ENCODE measurements around the gene NFE2L1. TPM values are rescaled to one million over a fixed set of nuclear protein-coding genes. Genes with fewer than 3 reads are reported as not detected.

The NFE2L1 gene, protein sequence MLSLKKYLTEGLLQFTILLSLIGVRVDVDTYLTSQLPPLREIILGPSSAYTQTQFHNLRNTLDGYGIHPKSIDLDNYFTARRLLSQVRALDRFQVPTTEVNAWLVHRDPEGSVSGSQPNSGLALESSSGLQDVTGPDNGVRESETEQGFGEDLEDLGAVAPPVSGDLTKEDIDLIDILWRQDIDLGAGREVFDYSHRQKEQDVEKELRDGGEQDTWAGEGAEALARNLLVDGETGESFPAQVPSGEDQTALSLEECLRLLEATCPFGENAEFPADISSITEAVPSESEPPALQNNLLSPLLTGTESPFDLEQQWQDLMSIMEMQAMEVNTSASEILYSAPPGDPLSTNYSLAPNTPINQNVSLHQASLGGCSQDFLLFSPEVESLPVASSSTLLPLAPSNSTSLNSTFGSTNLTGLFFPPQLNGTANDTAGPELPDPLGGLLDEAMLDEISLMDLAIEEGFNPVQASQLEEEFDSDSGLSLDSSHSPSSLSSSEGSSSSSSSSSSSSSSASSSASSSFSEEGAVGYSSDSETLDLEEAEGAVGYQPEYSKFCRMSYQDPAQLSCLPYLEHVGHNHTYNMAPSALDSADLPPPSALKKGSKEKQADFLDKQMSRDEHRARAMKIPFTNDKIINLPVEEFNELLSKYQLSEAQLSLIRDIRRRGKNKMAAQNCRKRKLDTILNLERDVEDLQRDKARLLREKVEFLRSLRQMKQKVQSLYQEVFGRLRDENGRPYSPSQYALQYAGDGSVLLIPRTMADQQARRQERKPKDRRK
- total RNA-seq, result 140 TPM

DNA sequence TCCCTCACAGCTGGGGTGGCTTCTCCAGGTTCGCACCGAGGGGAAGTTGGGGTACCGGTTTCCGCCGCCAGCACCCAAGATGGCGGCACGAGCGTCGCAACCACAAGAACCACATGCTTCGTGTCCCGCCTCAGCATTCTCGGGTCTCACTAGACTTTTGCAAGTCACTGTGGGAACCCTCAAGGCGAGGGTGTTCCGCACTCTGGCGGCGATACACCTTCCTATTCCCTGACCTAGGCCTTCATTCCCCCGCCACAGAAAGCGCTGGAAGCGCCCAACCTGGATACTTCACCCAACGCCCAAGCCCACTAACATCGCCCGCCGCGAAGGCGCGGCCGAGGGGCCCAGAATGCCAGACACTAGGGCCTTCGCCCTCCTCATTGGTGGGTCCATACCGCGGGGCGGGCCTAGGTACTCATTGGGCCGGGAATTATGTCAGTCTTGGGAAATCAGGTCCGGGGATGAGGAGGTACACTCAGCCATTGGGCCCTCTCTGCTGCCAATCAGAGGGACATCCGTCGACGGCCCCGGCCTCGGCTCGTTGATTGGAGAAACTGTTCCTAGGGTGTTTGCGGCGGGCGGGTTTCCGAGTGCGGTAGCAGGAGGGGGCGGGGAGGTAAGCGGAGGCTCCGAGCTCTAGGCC, at the start of gene NFE2L1:
TSS of gene NFE2L1 (plus strand) at position 619 of the 643 bp plus-strand sequence. CDS start 2,760 bp downstream, outside the sequence.

DNA sequence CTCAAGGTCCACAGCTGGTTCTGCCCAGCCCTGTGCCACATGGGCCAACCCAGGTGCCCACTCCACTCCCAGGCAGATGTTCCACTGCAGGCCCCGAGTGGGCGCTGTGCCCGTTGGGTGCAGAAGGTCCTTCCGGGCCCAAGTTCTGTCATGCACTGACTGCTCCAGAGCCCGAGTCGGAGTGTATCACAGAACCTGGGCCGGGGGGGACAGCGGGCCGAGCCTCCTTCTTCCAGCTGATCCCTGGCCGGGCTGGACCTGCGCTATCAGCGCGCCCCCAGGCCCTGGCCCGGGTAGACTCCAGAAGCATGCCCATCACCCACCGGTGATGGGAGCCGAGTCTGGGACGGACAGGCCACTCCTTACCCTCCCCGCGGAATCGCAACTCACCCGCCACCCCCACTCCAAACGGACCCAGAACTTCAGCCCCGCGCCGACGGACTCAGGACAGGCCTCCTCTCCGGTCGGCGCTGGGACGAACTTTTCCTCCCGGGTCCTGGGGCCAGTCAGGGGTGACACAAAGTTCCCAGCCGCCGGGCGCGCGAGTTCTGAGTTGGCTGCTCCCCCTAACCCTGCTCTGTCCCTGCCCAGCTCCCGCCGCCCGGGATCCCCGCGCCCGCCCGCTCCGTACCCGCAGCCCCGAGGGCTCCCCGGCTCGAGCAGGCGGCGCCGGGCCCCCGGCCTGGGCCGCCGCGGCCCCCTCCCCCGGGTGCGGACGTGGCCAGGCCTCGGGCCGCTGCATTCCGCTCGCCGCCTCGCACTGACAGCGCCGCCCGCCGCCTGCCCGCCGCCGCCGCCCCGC, 10.9 kb upstream of the NFE2L1 start, which contains the start of gene COPZ2:
TSS of gene COPZ2 (minus strand) at position 762 of the 802 bp plus-strand sequence. CDS start at position 742, 20 bp downstream.

DNA sequence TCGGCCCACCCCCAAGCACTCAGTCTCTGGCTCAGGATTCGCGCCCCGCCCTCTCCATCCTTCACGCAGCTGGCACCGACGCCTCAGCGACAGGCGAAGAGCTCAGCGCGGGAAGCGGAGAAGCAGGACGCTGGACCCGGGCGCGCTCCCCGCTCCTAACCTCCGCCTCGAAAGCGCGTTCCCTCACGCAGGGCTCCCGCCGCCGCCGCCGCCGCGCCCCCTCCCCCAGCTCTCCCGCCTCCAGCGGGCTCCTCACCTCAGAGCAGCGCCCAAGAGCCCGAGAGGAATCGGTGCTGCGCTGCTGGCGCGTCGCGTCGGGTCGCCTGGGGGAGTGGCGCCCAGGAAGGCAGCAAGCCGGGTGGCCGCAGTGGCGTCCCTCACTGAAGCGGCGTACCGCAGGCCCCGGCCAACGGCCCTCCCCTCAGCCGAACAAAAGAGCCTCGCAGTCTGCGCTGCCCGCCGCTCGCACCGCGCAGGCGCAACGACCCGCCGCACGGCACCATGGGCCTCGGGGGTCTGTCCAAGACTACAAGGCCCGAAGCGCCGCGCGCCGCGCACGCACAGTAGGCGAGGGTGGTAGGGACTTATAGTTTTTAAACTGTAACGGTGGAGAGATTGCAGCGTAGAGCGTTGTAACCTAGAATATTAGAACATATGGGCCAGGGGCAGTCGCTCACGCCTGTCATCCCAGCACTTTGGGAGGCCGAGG, 53.0 kb downstream of the NFE2L1 start, which contains the start of gene CBX1:
TSS of gene CBX1 (minus strand) at position 467 of the 709 bp plus-strand sequence. CDS start 24,474 bp downstream, outside the sequence.

DNA sequence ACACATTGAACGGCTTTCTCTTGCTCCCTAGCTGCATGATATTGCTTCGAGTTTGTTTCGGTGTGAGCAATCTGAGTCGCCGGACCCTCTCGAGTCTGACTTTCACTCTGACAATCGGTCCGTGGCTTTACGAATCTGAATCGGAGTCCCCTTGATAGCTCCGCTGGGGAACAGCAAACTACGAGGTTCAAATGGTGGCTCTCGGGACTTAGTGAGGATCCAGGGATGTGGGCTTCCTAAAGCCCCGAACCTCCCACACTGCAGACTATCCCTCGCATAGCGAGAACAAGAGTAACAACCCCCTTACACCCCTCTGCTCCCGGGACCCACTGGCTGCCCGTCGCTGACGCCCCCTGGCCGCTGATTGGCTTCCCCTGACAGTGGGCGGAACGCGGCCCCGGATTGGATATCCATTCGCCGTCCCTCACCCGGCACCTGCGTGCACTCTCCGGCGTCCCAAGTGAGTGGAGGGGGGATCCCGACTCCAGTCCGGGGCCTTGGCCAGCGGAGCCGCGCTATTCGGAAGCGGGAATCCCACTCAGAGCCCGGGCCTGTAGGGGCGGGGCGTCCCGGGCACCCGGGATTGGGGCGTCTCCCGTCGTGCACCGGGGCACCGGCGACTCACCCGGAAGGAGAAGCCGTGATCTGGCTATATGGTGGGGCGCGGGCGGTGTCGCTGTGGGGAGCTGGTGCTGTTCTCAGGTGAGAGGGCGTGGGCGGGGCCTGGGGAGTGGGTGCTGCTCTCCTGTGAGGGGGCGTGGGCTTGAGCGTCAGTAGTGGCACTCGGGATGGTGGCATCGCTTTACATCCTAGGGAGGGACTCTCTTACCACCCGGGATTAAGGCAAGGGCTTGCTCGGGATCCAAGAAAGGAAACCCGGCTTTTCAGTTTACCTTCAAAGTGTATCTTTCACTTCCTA, 59.2 kb downstream of the NFE2L1 start, which contains the start of gene SNX11:
TSS of gene SNX11 (plus strand) at position 630 of the 919 bp plus-strand sequence. CDS start 4,278 bp downstream, outside the sequence.

Other genes starting within 250 kb of the NFE2L1 start
- 13.7 TPM for gene OSBPL7, start 226.6 kb upstream of the NFE2L1 start, total RNA-seq
- 15.6 TPM for gene MRPL10, start 216.8 kb upstream of the NFE2L1 start, total RNA-seq
- 0.16 TPM for gene LRRC46, start 216.7 kb upstream of the NFE2L1 start, total RNA-seq
- 39.0 TPM for gene SCRN2, start 207.1 kb upstream of the NFE2L1 start, total RNA-seq
- gene SP6, start 197.2 kb upstream of the NFE2L1 start, total RNA-seq, result 0.38 TPM
- 5.6 TPM for gene SP2, start 152.1 kb upstream of the NFE2L1 start, total RNA-seq
- gene PNPO, start 106.8 kb upstream of the NFE2L1 start, total RNA-seq, result 14.2 TPM
- gene PRR15L, start 90.5 kb upstream of the NFE2L1 start, total RNA-seq, result 0.93 TPM
- gene CDK5RAP3, start 77.2 kb upstream of the NFE2L1 start, total RNA-seq, result 158 TPM
- 36.9 TPM for gene COPZ2, start 10.6 kb upstream of the NFE2L1 start, total RNA-seq
- 106 TPM for gene CBX1, start 53.1 kb downstream of the NFE2L1 start, total RNA-seq
- gene SNX11, start 59.4 kb downstream of the NFE2L1 start, total RNA-seq, result 15.9 TPM